Left cardiac atrium (tissue), 4 donors: Measurements from ENCODE around the gene CHD1. TPM values are rescaled to one million over a fixed set of nuclear protein-coding genes. Genes with fewer than 3 reads are reported as not detected.
A peak's percentile ranks its signal among the peaks of the same experiment; 100 is the strongest.
"Not testable (repeated sequence)": the region's sequence is repeated elsewhere in the genome, so short reads cannot be mapped to it uniquely, and the experiment has no call there.

ENCODE experiments used
- ATAC-seq, 2 donors: fragments of 200-7000 bp; cut with Tn5 transposase; one replicate each; pipeline ENCODE4 v1.9.1; 2020; ENCODE audit warnings: mild to moderate bottlenecking in 2 of 2, moderate library complexity in 2 of 2
- DNase-seq: peaks from one replicate; pipeline ENCODE4 v3.0.0-alpha.2; 2020
- intact Hi-C, 2 donors: fragments of 100-400 bp; cut with DNase I; formaldehyde crosslinking; loops; one replicate each; pipeline versions ENCODE4 v1.14.1 to v1.15.1; 2022 to 2023
- long read RNA-seq: library from polyadenylated mRNA; unstranded; transcript quantifications from one replicate; pipeline ENCODE4 v2.0.0, GENCODE V29; 2021
- total RNA-seq, 2 donors: library from RNA; stranded (reverse); fragmentation: NEBNext Ultra II Directional; extraction: Animal tissue kit (Norgen Biotek cat#: 25700); gene quantifications; one replicate each; pipeline ENCODE4 v1.2.1, GENCODE V29; 2021
- donor health status: DM: no; HTN: yes; CAD: no.
- donor health status: DM: no; HTN: yes; CAD: no; lungs with severe emphysema.
- donor health status: DM: yes; HTN: yes; CAD: no.
- donor health status: Dilated cardiomyopathy.

The CHD1 gene
- total RNA-seq: 10 to 100 TPM; 15.0 to 24.8 TPM
- long read RNA-seq, partial matches to known transcripts: 24 of 24 reads
- long read RNA-seq, other reads (novel, unspliced or antisense): 0 of 24 reads

DNA sequence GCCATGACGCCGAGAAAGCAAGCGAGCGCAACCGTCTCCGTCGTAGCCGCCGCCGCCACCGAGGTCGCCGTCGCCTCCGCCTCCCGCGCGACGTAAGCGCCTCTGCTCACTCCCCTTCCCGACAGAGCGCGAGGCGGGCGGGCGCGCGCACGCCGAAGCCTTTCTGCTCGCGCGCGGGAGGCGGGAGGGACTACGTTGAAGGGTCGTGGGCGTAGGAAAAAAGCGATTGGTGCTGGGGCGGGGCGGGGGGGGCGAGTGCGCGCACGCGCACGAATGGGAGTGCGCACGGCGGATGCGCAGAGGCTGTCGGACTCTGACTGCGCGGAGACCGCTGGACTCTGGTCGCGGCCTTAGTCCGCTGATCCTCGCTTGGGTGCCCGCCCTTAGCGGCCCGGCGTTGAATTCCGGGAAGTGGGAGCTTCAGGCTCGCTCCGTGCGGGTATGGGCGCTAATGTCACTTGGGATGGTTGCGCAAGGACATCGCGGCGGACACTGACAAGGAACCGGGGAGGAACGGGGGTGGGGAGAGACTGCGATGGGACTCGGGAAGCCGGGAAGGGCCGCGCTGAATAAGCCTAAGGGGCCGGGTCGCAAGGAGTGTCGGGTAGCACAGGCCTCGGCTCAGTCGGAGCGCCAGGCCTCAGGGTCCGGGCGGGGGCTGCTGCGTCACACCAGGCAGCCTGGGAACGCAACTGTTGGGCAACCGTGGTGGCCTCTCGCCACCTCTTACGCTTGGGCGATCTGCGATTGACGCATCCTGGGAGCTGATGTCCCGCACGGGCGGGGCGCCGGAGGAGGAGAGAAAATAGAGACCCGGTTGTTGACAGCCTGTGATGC, at the start of gene CHD1:
CHD1 (minus strand) TSS at position 135 of the 837 bp plus-strand sequence. CDS start 2,621 bp downstream, outside the sequence.
- peak; percentile 92 to 94 for ATAC-seq
- peak; percentile 98 for DNase-seq
- intact Hi-C loops: no loop called here

- intact Hi-C loops: no loop called here
- DNase-seq (no peak), ATAC-seq (no peak)
Measured at GRCh38 chr5:98978528-98978927, 49.7 kb upstream of the CHD1 start.

GRCh38 chr5:98977723-98978122, 48.9 kb upstream of the CHD1 start:
- DNase-seq (no peak), ATAC-seq (peak in 1 of 2 donors; percentile 25)
- intact Hi-C loops: no loop called here

DNA sequence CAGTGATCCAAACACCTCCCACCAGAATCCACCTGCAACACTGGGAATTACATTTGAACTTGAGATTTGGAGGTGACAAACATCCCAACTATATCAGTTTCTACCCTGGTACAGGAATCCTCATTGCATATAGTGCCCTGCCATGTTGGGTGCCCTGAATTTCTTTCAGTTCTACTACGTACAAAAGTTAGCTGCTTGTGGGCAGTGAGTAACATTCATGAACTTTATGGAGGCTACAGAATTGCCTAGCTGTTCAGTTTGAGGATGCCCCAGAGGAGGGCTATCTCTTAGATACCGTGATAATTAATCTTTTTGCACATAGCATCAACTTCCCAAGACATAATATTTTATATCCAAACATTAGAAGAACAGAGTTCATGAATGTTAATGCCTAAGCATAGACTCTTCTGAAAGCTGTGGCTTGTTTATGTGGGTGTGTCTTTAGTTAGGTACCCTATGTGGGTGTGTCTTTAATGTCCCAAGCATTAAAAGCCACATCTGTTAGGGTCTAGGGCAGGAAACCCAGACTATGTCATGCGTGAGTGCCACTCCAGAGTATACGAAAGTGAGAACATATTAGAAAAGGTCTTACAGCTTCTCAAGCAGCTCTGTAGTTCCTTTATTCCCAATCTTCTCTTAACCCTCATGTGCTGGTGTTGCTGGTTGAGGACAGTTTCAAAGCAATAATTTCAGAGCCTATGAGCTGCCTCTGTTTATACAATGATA, 47.0 kb upstream of the CHD1 start:
- intact Hi-C loops: no loop called here
- DNase-seq (no peak), ATAC-seq (no peak)

- ATAC-seq (no peak), DNase-seq (no peak)
- intact Hi-C loops: no loop called here
Measured at GRCh38 chr5:98975223-98975622, 46.4 kb upstream of the CHD1 start.

GRCh38 chr5:98969400-98969799, 40.6 kb upstream of the CHD1 start:
- DNase-seq (no peak), ATAC-seq (no peak)
- intact Hi-C loops: no loop called here

DNA sequence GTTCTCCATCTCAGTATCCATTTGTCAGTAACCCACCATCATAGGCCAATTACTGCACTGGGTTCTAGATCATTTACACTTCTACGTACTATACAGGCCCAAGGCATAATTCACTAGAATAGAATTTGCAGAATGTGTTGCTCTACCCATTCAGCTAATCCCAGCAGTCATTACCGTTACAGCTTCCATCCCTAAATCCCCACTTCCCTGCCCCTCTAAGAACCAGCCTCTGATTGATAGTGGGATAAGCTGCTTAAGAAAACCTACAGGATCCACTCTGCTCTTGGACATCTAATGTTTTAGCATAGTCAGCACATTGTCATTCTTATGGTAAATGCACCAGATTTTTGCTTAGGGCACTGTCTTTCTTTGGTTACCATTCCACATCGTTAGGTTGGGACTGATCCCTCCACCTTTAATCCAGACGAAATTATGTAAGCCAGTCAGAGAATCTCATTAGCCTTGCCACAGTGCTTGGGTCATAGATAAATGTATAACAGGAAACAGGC, 39.3 kb upstream of the CHD1 start:
- intact Hi-C loops: no loop called here
- no peak for ATAC-seq

DNA sequence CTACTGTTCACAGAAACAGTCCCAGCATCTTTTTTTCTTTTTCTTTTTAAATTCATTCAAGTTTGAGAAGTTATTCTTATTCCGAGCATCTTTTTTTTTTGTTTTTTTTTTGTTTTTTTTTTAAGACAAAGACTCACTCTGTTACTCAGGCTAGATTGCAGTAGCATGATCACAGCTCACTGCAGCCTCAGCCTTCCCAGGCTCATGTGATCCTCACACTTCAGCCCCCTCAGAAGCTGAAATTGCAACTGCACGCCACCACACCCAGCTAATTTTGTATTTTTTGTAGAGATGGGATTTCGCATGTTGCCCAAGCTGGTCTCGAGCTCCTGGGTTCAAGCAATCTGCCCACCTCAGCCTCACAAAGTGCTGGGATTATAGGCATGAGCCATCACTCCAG, 36.4 kb upstream of the CHD1 start:
- intact Hi-C loops: no loop called here
- DNase-seq: no peak
- no peak for ATAC-seq

More for the DNA sequence above, 39.3 kb upstream of the CHD1 start:
- no peak for DNase-seq

- no peak for DNase-seq
- intact Hi-C loops: no loop called here
- ATAC-seq: no peak
Measured at GRCh38 chr5:98964621-98965020, 35.8 kb upstream of the CHD1 start.

GRCh38 chr5:98963019-98963418, 34.2 kb upstream of the CHD1 start:
- DNase-seq (no peak), ATAC-seq (no peak)
- intact Hi-C loops: no loop called here

- ATAC-seq (no peak), DNase-seq (no peak)
- intact Hi-C loops: no loop called here
Measured at GRCh38 chr5:98962587-98962986, 33.8 kb upstream of the CHD1 start.

DNA sequence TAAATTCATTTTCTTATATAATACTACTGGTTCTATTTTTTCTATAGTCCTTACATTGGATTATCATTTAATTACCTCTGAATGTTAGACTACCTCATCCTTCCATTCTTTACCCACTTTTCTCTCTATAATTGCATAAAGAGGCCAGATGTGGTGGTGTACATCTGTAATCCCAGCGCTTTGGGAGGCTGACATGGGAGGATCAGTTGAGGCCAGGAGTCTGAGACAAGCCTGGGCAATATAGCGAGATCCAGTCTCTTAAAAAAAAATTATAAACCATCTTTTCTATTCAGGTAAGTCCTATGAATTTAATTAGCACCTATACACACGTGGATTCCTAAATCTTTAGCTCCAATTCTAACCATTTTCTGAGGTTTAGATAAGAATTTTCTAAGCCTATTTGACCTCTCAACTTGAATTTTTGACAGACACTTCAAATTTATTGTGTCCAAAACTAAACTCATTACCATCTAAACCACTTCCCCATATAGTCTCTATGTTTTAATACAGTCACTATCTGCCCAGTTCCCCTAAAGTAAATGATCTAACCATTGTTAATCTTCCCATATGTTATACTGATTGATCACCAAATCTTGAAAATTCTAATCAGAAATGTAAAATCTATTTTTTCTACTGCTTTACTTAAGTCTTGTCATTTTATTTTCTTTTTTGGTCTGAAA, 33.0 kb upstream of the CHD1 start:
- no peak for ATAC-seq
- intact Hi-C loops: no loop called here
- no peak for DNase-seq

DNA sequence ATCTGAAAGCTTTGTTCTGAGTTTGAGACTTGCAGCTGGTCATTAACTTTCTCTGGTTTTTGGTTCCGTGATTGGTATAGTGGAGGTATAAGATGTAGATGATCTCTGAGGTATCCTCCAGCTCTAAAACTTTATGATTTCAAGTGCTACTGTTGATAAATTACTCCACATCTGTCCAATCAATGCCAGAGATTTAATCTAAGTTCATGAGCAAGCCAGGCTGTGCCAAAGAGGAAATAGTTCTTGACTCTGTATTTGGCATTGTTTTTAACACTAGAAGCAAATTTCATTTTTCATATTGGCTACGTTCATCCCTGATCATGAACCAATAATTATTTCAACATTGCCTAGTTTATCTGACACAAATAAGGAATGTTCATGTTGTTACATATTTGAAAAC, 28.5 kb upstream of the CHD1 start:
- intact Hi-C loops: no loop called here
- no peak for ATAC-seq

DNA sequence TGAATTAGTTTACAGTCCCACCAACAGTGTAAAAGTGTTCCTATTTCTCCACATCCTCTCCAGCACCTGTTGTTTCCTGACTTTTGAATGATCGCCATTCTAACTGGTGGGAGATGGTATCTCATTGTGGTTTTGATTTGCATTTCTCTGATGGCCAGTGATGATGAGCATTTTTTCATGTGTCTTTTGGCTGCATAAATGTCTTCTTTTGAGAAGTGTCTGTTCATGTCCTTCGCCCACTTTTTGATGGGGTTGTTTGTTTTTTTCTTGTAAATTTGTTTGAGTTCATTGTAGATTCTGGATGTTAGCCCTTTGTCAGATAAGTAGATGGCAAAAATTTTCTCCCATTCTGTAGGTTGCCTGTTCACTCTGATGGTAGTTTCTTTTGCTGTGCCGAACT, 27.1 kb upstream of the CHD1 start:
- ATAC-seq, DNase-seq, intact Hi-C loops: not testable (repeated sequence)

More for the DNA sequence above, 28.5 kb upstream of the CHD1 start:
- DNase-seq: no peak

DNA sequence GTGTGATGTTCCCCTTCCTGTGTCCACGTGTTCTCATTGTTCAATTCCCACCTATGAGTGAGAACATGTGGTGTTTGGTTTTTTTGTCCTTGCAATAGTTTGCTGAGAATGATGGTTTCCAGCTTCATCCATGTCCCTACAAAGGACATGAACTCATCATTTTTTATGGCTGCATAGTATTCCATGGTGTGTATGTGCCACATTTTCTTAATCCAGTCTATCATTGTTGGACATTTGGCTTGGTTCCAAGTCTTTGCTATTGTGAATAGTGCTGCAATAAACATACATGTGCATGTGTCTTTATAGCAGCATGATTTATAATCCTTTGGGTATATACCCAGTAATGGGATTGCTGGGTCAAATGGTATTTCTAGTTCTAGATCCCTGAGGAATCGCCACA, 26.7 kb upstream of the CHD1 start:
- intact Hi-C loops, DNase-seq, ATAC-seq: not testable (repeated sequence)

- ATAC-seq (no peak), DNase-seq (no peak)
- intact Hi-C loops: no loop called here
Measured at GRCh38 chr5:98954392-98955028, 25.7 kb upstream of the CHD1 start.

DNA sequence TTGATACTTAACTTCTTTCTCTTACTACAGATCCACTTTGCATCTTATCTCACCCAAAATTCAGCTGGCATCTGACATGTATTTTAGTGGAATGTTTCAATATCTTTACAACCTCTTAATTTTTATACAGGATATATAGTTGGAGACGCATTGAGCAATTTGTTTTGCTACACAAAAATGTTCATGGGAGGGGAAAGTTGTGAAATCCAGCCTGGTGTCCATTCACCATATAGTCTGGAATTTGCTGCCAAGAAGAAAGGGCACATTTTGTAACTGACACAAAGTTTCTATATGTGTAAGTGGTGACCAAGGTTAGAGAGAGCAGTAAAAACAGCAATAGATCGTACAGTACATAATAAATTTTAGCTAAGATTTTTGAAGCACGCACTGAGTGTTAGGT, 14.0 kb upstream of the CHD1 start:
- ATAC-seq: no peak
- DNase-seq: no peak
- intact Hi-C loops: no loop called here

- intact Hi-C loops: no loop called here
- no peak for ATAC-seq
- DNase-seq: no peak
Measured at GRCh38 chr5:98941131-98941883, 12.5 kb upstream of the CHD1 start.
